GM12801 (cell line): ENCODE results near the gene CREBL2.

Source experiments
- CTCF ChIP-seq: IDR thresholded peaks from one replicate; pipeline ENCODE4 v1.5.1; 2011; ENCODE audit warnings: control low read depth; ENCODE audit not compliant: insufficient read length; ENCODE audit errors: extremely low read depth

The CREBL2 gene

GRCh38 chr12:12611512-12612306 is at the start of gene CREBL2:
Gene CREBL2 (plus strand): TSS chr12:12611876. CDS start chr12:12612173, 297 bp downstream.
- TF ChIP-seq CTCF: no peak

- no peak for TF ChIP-seq CTCF
Observed at GRCh38 chr12:12562016-12562483, 49.6 kb upstream of the CREBL2 start.

- TF ChIP-seq CTCF: no peak
Observed at GRCh38 chr12:12562585-12563261, 49.0 kb upstream of the CREBL2 start, which contains the start of gene DUSP16. Gene DUSP16 (minus strand): TSS chr12:12562863. CDS start chr12:12521098, 41,765 bp downstream.

- TF ChIP-seq CTCF: no peak
Observed at GRCh38 chr12:12563290-12563928, 48.3 kb upstream of the CREBL2 start.

- no peak for TF ChIP-seq CTCF
Observed at GRCh38 chr12:12564911-12565310, 46.8 kb upstream of the CREBL2 start.

- TF ChIP-seq CTCF: no peak
Observed at GRCh38 chr12:12572659-12573058, 39.0 kb upstream of the CREBL2 start.

GRCh38 chr12:12577786-12578185 is 33.9 kb upstream of the CREBL2 start:
- TF ChIP-seq CTCF: no peak
